ENCODE measurements around the gene UQCRQ.

The UQCRQ gene

GRCh38 chr5:132838516-132839282 lies 27.7 kb upstream of the UQCRQ start:
- Histone ChIP-seq H3K79me2 (ENCODE audit: insufficient read depth, low read length) (no peaks in the 10 kb centered on the region), H3K9me2 (replicated peaks; ENCODE audit: low read depth, low read length) (no peaks in the 10 kb centered on the region), H3K4me1 (ENCODE audit: insufficient read depth, low read length, poor library complexity, severe bottlenecking) (no peaks in the 10 kb centered on the region), H3K27me3 (ENCODE audit: insufficient read depth, low read length, poor library complexity, severe bottlenecking) (no peaks in the 10 kb centered on the region), H3K9ac (ENCODE audit: low read depth, low read length, poor library complexity, severe bottlenecking) (no peak overlapping the region), H4K20me1 (ENCODE audit: insufficient read depth, low read length, poor library complexity, severe bottlenecking) (no peaks in the 10 kb centered on the region), H3K4me2 (ENCODE audit: low read depth, low read length, poor library complexity, severe bottlenecking) (no peak overlapping the region), H3K36me3 (ENCODE audit: insufficient read depth, low read length) (no peaks in the 10 kb centered on the region), H3K9me3 (ENCODE audit: insufficient read depth, low read depth, low read length) (no peaks in the 10 kb centered on the region), H3K4me3 (ENCODE audit: low read length, poor library complexity, severe bottlenecking) (no peak overlapping the region), H3F3A (ENCODE audit: low read depth) (no peaks in the 10 kb centered on the region), H2AFZ (ENCODE audit: low read length) (no peak overlapping the region)
- no peak for TF ChIP-seq EZH2phosphoT487 (IDR thresholded peaks at IDR 0.05; ENCODE audit: borderline replicate concordance)

- H4K20me1 ChIP-seq (ENCODE audit: insufficient read depth, low read length, poor library complexity, severe bottlenecking) = no peaks in the 10 kb centered on the region
- H3F3A ChIP-seq (ENCODE audit: low read depth) = no peaks in the 10 kb centered on the region
- no peak overlapping the region for H3K4me2 ChIP-seq (ENCODE audit: low read depth, low read length, poor library complexity, severe bottlenecking)
- no peaks in the 10 kb centered on the region for H3K27me3 ChIP-seq (ENCODE audit: insufficient read depth, low read length, poor library complexity, severe bottlenecking)
- H3K9ac ChIP-seq (ENCODE audit: low read depth, low read length, poor library complexity, severe bottlenecking) = no peak overlapping the region
- no peaks in the 10 kb centered on the region for H3K36me3 ChIP-seq (ENCODE audit: insufficient read depth, low read length)
- H3K9me3 ChIP-seq (ENCODE audit: insufficient read depth, low read depth, low read length) = no peaks in the 10 kb centered on the region
- H3K9me2 ChIP-seq (replicated peaks; ENCODE audit: low read depth, low read length) = no peaks in the 10 kb centered on the region
- H2AFZ ChIP-seq (ENCODE audit: low read length) = no peak overlapping the region
- TF ChIP-seq EZH2phosphoT487 (IDR thresholded peaks at IDR 0.05; ENCODE audit: borderline replicate concordance) = no peak
- TF ChIP-seq CTCF (conservative IDR thresholded peaks at IDR 0.05; ENCODE audit: low read length) = no peak
- H3K79me2 ChIP-seq (ENCODE audit: insufficient read depth, low read length) = no peaks in the 10 kb centered on the region
- H3K4me3 ChIP-seq (ENCODE audit: low read length, poor library complexity, severe bottlenecking) = no peak overlapping the region
- no peaks in the 10 kb centered on the region for H3K4me1 ChIP-seq (ENCODE audit: insufficient read depth, low read length, poor library complexity, severe bottlenecking)
These were observed 26.8 kb upstream of the UQCRQ start for GRCh38 chr5:132839426-132840301.

- no peaks in the 10 kb centered on the region for H3K27me3 ChIP-seq (ENCODE audit: insufficient read depth, low read length, poor library complexity, severe bottlenecking)
- TF ChIP-seq EZH2phosphoT487 (IDR thresholded peaks at IDR 0.05; ENCODE audit: borderline replicate concordance) (no peak), CTCF (conservative IDR thresholded peaks at IDR 0.05; ENCODE audit: low read length) (no peak)
- H3K79me2 ChIP-seq (ENCODE audit: insufficient read depth, low read length) = no peaks in the 10 kb centered on the region
- no peak overlapping the region for H3K4me2 ChIP-seq (ENCODE audit: low read depth, low read length, poor library complexity, severe bottlenecking)
- H3K9me3 ChIP-seq (ENCODE audit: insufficient read depth, low read depth, low read length) = no peaks in the 10 kb centered on the region
- H3K9me2 ChIP-seq (replicated peaks; ENCODE audit: low read depth, low read length) = no peaks in the 10 kb centered on the region
- H3K36me3 ChIP-seq (ENCODE audit: insufficient read depth, low read length) = no peaks in the 10 kb centered on the region
- H3F3A ChIP-seq (ENCODE audit: low read depth) = no peaks in the 10 kb centered on the region
- H3K4me1 ChIP-seq (ENCODE audit: insufficient read depth, low read length, poor library complexity, severe bottlenecking) = no peaks in the 10 kb centered on the region
- no peak overlapping the region for H3K9ac ChIP-seq (ENCODE audit: low read depth, low read length, poor library complexity, severe bottlenecking)
- H3K4me3 ChIP-seq (ENCODE audit: low read length, poor library complexity, severe bottlenecking) = no peak overlapping the region
- H2AFZ ChIP-seq (ENCODE audit: low read length) = no peak overlapping the region
- no peaks in the 10 kb centered on the region for H4K20me1 ChIP-seq (ENCODE audit: insufficient read depth, low read length, poor library complexity, severe bottlenecking)
These were observed 26.1 kb upstream of the UQCRQ start for GRCh38 chr5:132840313-132840712.

Measured in Loucy (cell line).